Anterior cingulate cortex (tissue), 58 donors: Measurements from ENCODE around the gene CCDC89.
"Not testable (repeated sequence)": the region's sequence is repeated elsewhere in the genome, so short reads cannot be mapped to it uniquely, and the experiment has no call there.

ENCODE experiments used
- DNase-seq, 58 donors: peaks; one replicate each; lab custom pipeline; 2025; lab: John Stamatoyannopoulos, UW

CCDC89 gene

DNA sequence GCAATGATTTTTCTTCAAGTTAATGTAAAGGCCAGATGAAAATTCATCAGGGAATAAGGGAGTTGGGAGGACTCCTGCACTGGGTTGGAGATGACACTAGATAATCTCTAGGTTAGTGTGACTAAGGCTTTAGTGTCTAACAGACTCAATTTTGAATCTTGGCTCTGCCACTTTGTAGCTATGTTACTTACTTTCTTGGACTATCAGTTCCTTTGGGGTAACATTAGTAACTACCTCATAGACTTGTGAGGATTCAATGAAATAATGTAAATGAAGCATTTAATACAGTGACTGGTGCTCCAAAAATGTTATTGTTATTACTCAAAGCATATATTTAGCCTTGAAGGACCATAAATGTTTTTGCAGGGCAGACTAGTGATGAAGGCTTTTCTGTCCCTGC, 9.6 kb upstream of the CCDC89 start:
- DNase-seq, result no peak

DNA sequence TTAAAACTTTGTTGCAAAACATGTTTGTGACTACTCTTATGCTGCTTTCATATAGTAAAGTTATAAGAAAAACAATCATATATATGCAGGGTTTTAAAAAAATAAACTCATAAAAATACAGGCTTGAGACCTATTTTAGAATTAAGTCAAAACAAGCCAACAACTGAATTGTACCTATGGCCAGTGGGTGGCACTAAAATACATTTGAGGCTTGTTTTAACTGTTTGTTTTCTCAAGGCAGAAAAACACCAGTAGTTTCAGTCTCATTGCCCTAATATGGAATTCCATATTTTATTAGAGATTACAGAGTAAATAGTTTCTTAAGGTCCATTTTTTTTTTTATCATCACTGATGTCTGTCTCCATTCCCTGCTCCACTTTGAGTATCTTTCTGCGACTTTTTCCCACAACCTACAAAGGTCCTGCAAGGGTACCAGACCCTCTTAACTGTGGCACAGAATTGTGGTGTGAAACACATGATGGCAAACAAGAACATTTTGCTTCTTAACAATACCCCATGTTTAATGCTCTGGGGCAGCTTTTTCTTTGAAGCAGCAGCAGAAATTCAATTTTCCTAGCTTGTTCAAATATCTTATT, 8.5 kb upstream of the CCDC89 start:
- DNase-seq, result peak in 2 of 58 donors; percentile 16 to 19

DNA sequence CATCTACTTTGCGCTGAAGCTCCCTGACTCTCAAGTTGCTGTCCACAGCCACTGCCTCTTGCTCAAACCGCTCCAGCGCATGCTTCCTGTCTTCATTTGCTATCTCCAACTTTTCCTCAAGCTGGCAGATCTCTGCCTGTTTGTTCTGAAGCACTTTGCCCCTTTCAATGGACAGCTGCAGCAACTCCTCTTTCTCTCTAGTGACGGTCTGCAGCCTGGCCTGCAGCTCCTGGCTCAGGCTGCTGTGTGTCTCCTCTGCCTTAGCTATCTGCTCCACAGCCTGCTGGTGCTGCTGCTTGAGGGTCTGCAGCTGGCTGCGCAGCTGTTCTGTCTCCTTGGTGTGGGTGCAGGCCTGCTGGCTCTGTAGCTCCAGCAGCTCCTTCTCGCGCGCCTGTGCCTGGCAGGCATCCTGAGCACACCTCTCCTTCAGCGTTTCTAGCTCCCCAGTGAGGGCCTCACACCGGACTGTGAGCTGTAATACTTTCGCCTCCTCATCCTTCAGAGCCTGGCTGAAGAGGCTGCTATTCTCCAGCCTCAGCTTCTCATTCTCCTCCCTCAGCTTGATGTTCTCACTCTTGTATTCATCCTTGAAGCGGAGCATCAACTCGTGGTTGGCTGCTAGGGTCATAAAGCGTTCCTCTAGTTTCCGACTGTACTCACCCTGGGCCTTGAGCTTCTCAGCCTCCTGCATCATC, 723 bp downstream of the CCDC89 start:
- DNase-seq, result peak in 6 of 58 donors; percentile 1 to 46 (median 12)

DNA sequence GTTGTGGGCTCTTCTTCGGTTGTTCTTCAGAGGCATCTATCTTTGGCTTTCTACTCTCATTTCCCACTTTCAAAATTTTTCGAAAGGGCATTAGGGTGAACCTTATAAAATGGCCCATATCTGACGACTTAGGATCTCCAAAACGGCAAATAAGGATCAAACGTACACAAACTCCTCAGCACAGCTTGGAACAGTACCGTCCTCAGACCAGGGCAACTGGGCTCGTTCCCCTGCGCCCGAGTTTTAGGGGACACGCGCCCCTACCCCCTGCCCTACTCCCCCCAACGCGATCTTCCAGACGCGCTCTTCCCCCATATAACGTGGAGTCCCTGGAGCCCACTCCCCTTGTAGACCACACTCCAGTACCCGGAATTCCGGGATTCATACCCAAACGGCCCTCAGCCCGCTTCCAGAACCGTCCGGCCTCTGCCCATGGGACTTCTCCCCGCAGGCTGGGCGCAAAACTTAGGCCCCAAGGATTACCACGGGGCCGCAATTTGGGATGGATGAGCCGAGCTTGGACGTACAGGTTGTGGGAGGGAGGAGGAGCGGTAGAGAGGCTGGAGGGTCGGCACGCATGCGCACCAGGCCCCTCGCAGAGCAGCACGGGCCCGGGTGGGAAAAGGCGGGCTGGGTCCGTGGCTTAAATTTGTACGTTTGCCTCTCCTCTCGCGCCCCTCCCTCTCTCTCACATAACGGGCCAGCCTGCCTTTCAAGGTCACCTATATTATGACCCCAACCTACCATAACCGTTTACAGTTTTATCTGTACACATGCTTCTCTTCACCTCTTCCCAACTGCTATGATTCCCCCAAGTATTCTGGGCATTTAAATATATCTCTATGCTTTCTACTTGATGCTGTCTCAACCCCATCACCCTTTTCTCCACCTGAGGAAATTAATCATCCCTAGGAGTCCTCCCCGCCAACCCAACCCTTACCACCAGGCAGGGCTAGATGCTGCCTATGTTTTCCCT, 3.4 kb downstream of the CCDC89 start:
- DNase-seq, result peak in 55 of 58 donors; percentile 3 to 78 (median 45)

DNA sequence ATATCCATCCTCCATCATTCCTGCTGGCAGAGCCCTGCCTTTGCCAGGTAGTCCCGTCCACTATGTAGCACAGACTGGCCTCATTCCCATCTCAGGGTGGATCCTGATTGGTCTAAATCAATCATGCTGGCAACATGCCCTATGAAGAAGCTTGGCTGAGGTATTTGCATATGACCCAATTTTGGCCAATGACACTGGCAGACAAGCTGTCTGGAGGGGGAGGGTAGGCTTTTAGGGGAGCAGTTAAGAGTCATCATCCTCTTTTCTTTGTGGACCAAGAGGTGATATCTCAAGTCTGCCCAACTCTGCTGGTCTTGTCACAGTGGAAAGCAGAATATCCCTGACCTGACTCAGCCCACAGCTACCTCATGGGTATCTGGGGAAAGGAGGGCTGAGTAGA, 5.1 kb downstream of the CCDC89 start:
- DNase-seq, result peak in 1 of 58 donors; percentile 8

DNA sequence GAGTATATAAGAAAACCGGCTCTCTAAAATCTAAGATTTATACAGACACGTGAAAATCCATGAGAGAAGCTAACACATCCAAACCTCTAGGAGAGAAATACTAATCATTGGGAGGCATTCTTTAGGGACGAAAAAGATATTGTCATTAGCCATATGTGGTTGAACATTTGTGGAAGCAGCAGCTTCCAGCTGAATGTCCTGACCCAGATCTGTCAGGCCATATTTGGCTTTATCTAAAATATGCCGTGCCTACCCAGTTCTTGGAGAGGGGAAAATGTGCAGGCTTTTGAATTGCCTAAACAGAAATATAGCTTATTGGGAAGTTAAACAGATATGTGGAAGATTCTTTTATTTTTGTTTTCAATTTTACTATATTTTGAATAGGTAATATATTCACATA, 6.4 kb downstream of the CCDC89 start:
- DNase-seq, result no peak

- no peak for DNase-seq
These were observed 12.6 kb downstream of the CCDC89 start for GRCh38 chr11:85673393-85673792.

- no peak for DNase-seq
These were observed 13.7 kb downstream of the CCDC89 start for GRCh38 chr11:85672105-85672902.

DNA sequence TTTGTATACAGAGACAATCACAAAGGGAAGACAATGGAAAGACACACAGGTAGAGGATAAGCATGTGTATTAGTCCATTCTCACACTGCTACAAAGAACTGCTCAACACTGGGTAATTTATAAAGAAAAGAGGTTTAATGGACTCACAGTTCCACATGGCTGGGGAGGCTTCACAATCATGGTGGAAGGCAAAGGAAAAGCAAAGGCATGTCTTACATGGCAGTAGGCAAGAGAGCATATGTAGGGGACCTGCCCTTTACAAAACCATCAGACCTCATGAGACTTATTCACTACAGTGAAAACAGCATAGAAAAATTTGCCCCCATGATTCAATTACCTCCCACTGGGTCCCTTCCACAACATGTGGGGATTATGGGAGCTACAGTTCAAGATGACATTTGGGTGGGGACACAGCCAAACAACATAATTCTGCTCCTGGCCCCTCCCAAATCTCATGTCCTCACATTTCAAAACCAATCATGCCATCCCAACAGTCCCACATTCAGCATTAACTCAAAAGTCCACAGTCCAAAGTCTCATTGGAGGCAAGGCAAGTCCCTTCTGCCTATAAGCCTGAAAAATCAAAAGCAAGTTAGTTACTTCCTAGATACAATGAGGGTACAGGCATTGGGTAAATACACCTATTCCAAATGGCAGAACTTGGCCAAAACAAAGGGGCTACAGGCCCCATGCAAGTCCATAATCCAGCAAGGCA, 14.9 kb downstream of the CCDC89 start:
- not testable (repeated sequence) for DNase-seq

GRCh38 chr11:85668157-85668556, 17.8 kb downstream of the CCDC89 start:
- DNase-seq, result no peak

DNA sequence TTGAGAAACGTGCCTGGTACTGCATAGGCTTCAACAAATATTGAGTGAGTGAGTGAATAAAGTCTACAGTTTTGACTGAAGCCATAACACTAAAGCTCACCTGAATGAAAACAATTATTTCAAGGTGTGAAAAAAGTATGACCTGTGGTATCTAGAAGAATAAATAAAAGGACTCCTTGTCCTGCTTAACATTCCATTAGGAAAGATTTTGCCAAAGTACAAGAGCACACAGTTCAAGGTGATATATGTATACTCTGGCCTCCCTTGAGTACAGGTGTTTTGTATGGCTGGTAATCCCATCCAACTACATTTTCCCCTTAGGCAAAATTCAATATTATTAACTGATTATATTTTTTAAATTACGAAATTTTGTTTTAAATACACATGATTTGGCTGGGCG, 19.3 kb downstream of the CCDC89 start:
- no peak for DNase-seq

DNA sequence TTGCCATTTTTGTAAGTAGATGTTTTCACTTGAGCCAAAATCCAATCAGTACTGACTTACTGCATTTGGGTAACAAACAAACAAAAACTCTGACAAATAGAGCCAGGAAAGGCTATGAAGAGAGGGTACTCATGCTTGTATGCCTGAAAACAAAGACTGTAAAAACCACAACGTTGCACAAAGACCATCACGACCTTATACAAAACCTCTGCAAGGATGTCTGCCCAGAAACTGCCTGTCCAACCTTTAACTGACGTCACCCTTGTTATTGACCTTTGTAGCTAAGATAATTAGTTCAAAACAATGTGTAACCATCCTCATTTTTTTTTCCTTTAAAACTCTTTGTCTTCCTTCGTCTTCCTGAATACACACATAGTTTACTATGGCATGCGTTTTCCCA, 20.3 kb downstream of the CCDC89 start:
- peak in 1 of 58 donors; percentile 16 for DNase-seq

GRCh38 chr11:85664615-85665481, 21.1 kb downstream of the CCDC89 start, which contains the start of gene CREBZF:
Gene CREBZF, minus strand, starts transcription at chr11:85665129. Its CDS starts 254 bp downstream, at chr11:85664875.
- peak; percentile 57 to 95 (median 89) for DNase-seq

DNA sequence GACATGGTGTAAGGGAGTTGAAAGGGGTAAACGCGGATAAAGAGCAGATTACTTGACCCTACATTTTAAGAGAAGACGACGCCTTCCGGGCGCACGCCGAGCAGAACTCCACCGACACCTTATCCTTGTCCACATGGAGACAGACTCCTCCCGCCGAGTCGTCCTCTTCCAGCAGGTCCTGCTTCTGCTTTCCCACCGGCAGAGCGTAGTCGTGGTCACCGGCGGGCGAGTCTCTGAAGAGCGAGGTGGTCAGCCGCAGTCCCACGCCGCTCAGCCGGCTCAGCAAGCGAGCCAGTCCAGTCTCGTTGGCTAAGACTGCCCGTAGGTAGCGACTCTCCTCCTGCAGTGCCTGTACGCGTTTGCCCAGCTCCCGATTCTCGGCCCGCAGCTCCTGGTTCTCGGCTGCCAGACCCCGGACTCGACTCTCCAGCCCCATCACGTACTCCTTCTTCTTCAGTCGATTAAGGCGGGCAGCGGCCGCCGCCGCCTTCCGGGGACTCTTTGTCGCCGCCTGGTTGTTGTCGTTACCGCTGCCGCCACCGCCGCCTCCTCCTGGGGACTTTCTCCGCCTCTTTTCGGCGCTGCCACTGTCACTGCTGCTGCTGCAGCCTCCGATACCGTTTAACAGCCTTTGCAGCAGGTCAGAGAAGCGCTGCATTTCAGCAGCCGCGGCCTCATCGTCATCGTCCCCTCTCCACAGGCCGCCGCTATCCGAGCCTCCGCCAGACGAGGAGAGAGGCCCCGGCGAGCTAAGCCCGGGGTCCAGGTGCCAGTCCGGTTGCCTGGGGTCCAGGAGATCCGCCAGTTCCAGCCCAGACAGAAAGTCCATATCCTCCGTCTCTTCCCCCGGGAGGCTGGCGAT, 22.0 kb downstream of the CCDC89 start:
- DNase-seq, result peak in 55 of 58 donors; percentile 18 to 84 (median 71)

DNA sequence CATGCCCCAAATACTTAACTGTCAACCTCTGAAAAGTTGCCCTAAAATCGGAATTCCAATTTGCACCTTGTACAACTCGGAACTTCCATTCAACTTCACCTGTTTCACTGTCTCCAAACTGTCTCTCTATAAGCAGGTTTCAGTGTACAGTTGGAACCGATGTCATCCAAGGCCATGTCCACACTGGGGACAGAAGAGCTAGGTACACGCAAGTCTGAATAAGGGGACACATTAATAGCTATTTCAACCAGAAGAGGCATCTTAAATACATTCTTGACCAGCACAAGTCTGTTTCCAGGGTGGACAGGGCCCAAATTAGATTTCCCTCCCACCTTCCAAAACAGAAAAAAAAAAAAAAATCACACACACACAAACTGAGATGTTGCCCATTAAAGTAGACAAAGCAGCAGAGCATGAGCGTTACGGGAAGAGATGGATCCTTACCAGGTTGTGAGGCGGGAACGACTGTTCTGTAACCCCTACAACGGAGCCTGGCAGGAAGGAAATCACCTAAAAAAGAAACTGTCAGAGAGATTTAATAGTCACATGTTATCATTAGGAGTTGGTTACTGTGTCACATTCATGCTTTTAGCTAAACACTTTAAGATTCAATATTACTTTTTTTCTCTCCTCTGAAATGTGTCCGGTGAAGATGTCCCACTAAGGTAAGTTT, 22.8 kb downstream of the CCDC89 start:
- DNase-seq, result no peak

GRCh38 chr11:85661972-85662664, 23.9 kb downstream of the CCDC89 start:
- no peak for DNase-seq
